MM.1S (cell line): ENCODE data around the gene RNLS.

Experiments
- DNase-seq: peaks from one replicate; pipeline ENCODE4 v3.0.0-alpha.2; 2015
- H2AFZ ChIP-seq: fragments of 300-600 bp; sonication (generic); 2 replicates; pipeline ENCODE4 v1.6.0; 2016; ENCODE audit warnings: antibody characterized with exemption, low read length
- H3F3A ChIP-seq: fragments of 300-600 bp; sonication (generic); 2 replicates; pipeline ENCODE4 v1.6.1; 2016; ENCODE audit warnings: mild to moderate bottlenecking, antibody characterized with exemption, low read length, moderate library complexity, mixed read lengths; ENCODE audit not compliant: insufficient read depth
- H3K27ac ChIP-seq: fragments of 300-600 bp; sonication (generic); 2 replicates; pipeline ENCODE4 v1.5.1; 2016; ENCODE audit warnings: mild to moderate bottlenecking, low read length
- H3K27me3 ChIP-seq: fragments of 300-600 bp; sonication (generic); replicated peaks from 2 replicates; pipeline ENCODE4 v1.6.0; 2016; ENCODE audit warnings: low read length; ENCODE audit not compliant: insufficient read depth
- H3K36me3 ChIP-seq: fragments of 300-600 bp; sonication (generic); replicated peaks from 2 replicates; pipeline ENCODE4 v1.6.1; 2016; ENCODE audit warnings: mild to moderate bottlenecking, low read length, mixed read lengths; ENCODE audit not compliant: insufficient read depth
- H3K4me1 ChIP-seq: fragments of 300-600 bp; sonication (generic); 2 replicates; pipeline ENCODE4 v1.6.1; 2016; ENCODE audit warnings: low read length, mixed read lengths
- H3K4me2 ChIP-seq: fragments of 300-600 bp; sonication (generic); 2 replicates; pipeline ENCODE4 v1.6.0; 2016; ENCODE audit warnings: low read depth, low read length
- H3K4me3 ChIP-seq: fragments of 300-600 bp; sonication (generic); 2 replicates; pipeline ENCODE4 v1.5.1; 2016; ENCODE audit warnings: low read length, mixed read lengths
- H3K79me2 ChIP-seq: fragments of 300-600 bp; sonication (generic); 2 replicates; pipeline ENCODE4 v1.6.1; 2016; ENCODE audit warnings: mixed run types, low read length, mixed read lengths
- H3K9ac ChIP-seq: fragments of 300-600 bp; sonication (generic); 2 replicates; pipeline ENCODE4 v1.6.1; 2016; ENCODE audit warnings: low read length, mixed read lengths
- H3K9me2 ChIP-seq: fragments of 300-600 bp; sonication (generic); replicated peaks from 2 replicates; pipeline ENCODE4 v1.6.1; 2016; ENCODE audit warnings: mild to moderate bottlenecking, low read length, mixed read lengths; ENCODE audit not compliant: insufficient read depth
- H3K9me3 ChIP-seq: fragments of 300-600 bp; sonication (generic); replicated peaks from 2 replicates; pipeline ENCODE4 v1.6.1; 2016; ENCODE audit warnings: mild to moderate bottlenecking, low read length, mixed read lengths; ENCODE audit not compliant: insufficient read depth
- H4K20me1 ChIP-seq: fragments of 300-600 bp; sonication (generic); 2 replicates; pipeline ENCODE4 v1.6.1; 2016; ENCODE audit warnings: mild to moderate bottlenecking, low read length, moderate library complexity, mixed read lengths; ENCODE audit not compliant: insufficient read depth
- EZH2 ChIP-seq: fragments of 300-600 bp; sonication (generic); optimal IDR thresholded peaks from 2 replicates; pipeline ENCODE3; 2017; ENCODE audit warnings: low read depth, mild to moderate bottlenecking, antibody characterized with exemption, low read length, mixed read lengths
- EZH2phosphoT487 ChIP-seq: fragments of 300-600 bp; sonication (generic); IDR thresholded peaks from 2 replicates; pipeline ENCODE4 v1.6.1; 2018; ENCODE audit warnings: antibody characterized with exemption, low read length
- TF ChIP-seq, protein P1 (sequence below): fragments of 300-600 bp; sonication (generic); IDR thresholded peaks from 2 replicates; pipeline ENCODE4 v1.5.1; 2016; ENCODE audit warnings: antibody characterized with exemption, low read length, mixed read lengths

The RNLS gene

DNA sequence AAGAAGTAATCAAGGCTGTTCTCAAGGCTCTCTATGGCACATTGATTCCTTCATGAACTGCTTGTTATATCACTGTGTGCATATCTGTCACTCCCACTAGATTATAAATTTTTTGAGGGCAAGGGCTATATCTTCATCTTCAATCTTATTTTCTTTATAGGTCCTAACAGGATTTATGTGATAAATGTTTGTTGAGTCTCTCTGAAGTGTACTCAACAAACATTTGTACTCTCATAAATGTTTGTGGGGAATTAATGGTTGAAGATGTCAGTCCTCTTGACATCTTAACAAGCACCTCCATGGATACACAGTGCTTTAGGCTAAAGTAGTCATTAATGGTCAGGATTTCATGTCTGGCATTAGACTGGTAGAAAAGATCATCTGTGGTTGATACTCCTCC, 143.2 kb downstream of the RNLS start:
- no peak for DNase-seq
- Histone ChIP-seq H3K79me2 (no peaks in the 10 kb centered on the region), H3K4me1 (no peaks in the 10 kb centered on the region), H3K36me3 (no peaks in the 10 kb centered on the region), H3K9me3 (no peaks in the 10 kb centered on the region), H3K27ac (no peak overlapping the region), H3K9me2 (no peaks in the 10 kb centered on the region), H3K4me2 (no peak overlapping the region), H3F3A (no peaks in the 10 kb centered on the region), H3K9ac (no peak overlapping the region), H3K4me3 (no peak overlapping the region), H4K20me1 (no peaks in the 10 kb centered on the region), H2AFZ (no peak overlapping the region), H3K27me3 (no peaks in the 10 kb centered on the region)
- TF ChIP-seq, protein P1, sequence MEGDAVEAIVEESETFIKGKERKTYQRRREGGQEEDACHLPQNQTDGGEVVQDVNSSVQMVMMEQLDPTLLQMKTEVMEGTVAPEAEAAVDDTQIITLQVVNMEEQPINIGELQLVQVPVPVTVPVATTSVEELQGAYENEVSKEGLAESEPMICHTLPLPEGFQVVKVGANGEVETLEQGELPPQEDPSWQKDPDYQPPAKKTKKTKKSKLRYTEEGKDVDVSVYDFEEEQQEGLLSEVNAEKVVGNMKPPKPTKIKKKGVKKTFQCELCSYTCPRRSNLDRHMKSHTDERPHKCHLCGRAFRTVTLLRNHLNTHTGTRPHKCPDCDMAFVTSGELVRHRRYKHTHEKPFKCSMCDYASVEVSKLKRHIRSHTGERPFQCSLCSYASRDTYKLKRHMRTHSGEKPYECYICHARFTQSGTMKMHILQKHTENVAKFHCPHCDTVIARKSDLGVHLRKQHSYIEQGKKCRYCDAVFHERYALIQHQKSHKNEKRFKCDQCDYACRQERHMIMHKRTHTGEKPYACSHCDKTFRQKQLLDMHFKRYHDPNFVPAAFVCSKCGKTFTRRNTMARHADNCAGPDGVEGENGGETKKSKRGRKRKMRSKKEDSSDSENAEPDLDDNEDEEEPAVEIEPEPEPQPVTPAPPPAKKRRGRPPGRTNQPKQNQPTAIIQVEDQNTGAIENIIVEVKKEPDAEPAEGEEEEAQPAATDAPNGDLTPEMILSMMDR = no peak
- TF ChIP-seq EZH2 (no peak), EZH2phosphoT487 (no peak)

GRCh38 chr10:88437411-88437810, 145.7 kb downstream of the RNLS start:
- Histone ChIP-seq H2AFZ (no peak overlapping the region), H3K27ac (no peak overlapping the region), H3K9me2 (no peaks in the 10 kb centered on the region), H3F3A (no peaks in the 10 kb centered on the region), H3K4me3 (no peak overlapping the region), H3K79me2 (no peaks in the 10 kb centered on the region), H3K27me3 (no peaks in the 10 kb centered on the region), H3K4me2 (no peak overlapping the region), H3K4me1 (no peaks in the 10 kb centered on the region), H3K9me3 (no peaks in the 10 kb centered on the region), H3K9ac (no peak overlapping the region), H3K36me3 (no peaks in the 10 kb centered on the region), H4K20me1 (no peaks in the 10 kb centered on the region)
- no peak for TF ChIP-seq EZH2
- TF ChIP-seq, protein P1 = no peak
- TF ChIP-seq EZH2phosphoT487 = no peak
- DNase-seq = no peak

DNA sequence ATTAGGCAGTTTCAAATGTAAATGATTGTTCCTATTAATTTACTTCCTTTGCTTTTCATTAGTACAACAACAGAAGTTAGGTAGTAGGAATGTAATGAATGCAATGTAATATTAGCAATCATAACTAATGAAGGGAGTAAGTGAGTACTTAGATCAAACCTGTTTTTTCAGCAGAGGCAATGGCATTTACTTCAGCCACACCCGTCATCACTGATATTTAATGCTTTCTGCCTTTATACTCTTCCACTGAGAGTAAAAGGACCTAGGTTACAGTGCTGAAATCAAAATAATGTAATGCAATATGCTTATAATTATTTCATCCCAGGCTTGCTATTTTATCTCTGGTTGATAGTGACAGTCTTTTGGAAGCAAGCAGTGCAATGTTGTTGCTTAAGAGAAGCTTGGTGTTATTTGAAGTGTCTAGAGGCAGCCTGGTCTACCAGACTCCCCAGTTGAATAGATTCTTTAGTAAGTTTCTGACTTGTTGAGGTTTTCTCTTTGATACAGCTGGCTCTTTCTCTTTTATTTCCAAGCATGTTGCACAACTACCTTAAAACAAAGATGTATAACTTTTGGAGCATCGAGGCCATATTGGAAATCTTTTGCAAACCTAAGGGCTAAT, 149.4 kb downstream of the RNLS start:
- H3K4me3 ChIP-seq = no peak overlapping the region
- H3K9ac ChIP-seq = no peak overlapping the region
- no peaks in the 10 kb centered on the region for H3K79me2 ChIP-seq
- no peaks in the 10 kb centered on the region for H3K9me3 ChIP-seq
- H3K4me2 ChIP-seq = no peak overlapping the region
- no peak overlapping the region for H3K27ac ChIP-seq
- H3K36me3 ChIP-seq = no peaks in the 10 kb centered on the region
- no peak for TF ChIP-seq EZH2
- TF ChIP-seq EZH2phosphoT487 = no peak
- TF ChIP-seq, protein P1 = no peak
- no peaks in the 10 kb centered on the region for H3F3A ChIP-seq
- no peak for DNase-seq
- H3K9me2 ChIP-seq = no peaks in the 10 kb centered on the region
- no peak overlapping the region for H2AFZ ChIP-seq
- no peaks in the 10 kb centered on the region for H4K20me1 ChIP-seq
- H3K4me1 ChIP-seq = no peaks in the 10 kb centered on the region
- no peaks in the 10 kb centered on the region for H3K27me3 ChIP-seq
